Heart left ventricle (tissue), 13 donors: Measurements from ENCODE around the gene DNM3.

Experiments
- POLR2A ChIP-seq, 2 donors: fragments of 450-650 bp; IDR thresholded peaks; one replicate each; pipeline ENCODE4 v1.6.1; 2017; ENCODE audit warnings: antibody characterized with exemption in 2 of 2, mild to moderate bottlenecking in 2 of 2, moderate library complexity in 2 of 2
- TF ChIP-seq, protein P1 (sequence below), 12 donors: fragments of 200-600 bp; sonication (generic) in 4 of 12; IDR thresholded peaks; one replicate each; pipeline versions ENCODE4 v1.5.0 to v1.8.0; 2018 to 2022; ENCODE audit warnings: antibody characterized with exemption in 12 of 12, mild to moderate bottlenecking in 5 of 12
- donor health status: ischemic (EF 13 %, LVEDD 7.1; RV severe dilation, severe dysfunction).
- donor health status: DM: no; HTN: yes; CAD: no.
- donor health status: DM: no; HTN: no; CAD: no.
- donor health status: ischemic (EF 25% LVEDD 6.9; RV normal size, moderate dysfunction).
- donor health status: ischemic (EF 25% LVEDD 5.7; RV mildly dilated, moderate dysfunction).
- donor health status: ischemic (EF 35%, LVEDD 5.7; RV mildly dilated, moderate dysfunction).
- donor health status: nonischemic (EF 11% LVEDD 7.7; RV severe dilation, severe dysfunction).
- donor health status: DM: yes; HTN: yes; CAD: no.
- donor health status: PGD.
- donor health status: ischemic (EF 29% LVEDD 5.4; RV normal size, mild dysfunction).
- donor health status: nonischemic (EF 23%, LVEDD 6.1; RV moderate dilation, normal function).

DNA sequence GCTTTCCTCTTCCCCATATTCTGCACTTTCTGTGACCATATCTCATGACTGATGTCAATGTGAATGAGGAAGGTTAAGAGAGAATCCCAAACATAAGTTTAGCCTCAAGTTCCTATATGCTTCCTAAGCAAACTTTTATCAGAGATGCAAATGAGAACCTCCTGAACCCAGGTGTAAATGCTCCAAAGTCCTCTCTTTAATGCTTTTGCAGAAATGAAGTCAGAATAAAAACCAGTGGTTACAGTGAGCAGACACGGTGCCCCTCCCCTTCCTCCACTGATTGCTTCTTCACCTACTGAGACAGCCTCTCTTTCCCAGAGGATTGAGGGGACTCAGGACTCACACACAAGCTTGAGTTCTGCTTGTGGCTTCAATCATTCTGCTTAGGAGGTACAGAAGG is 614.2 kb downstream of the DNM3 start:
- TF ChIP-seq, protein P1, sequence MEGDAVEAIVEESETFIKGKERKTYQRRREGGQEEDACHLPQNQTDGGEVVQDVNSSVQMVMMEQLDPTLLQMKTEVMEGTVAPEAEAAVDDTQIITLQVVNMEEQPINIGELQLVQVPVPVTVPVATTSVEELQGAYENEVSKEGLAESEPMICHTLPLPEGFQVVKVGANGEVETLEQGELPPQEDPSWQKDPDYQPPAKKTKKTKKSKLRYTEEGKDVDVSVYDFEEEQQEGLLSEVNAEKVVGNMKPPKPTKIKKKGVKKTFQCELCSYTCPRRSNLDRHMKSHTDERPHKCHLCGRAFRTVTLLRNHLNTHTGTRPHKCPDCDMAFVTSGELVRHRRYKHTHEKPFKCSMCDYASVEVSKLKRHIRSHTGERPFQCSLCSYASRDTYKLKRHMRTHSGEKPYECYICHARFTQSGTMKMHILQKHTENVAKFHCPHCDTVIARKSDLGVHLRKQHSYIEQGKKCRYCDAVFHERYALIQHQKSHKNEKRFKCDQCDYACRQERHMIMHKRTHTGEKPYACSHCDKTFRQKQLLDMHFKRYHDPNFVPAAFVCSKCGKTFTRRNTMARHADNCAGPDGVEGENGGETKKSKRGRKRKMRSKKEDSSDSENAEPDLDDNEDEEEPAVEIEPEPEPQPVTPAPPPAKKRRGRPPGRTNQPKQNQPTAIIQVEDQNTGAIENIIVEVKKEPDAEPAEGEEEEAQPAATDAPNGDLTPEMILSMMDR (IDR thresholded peaks at IDR 0.05) = no peak
- TF ChIP-seq POLR2A (IDR thresholded peaks at IDR 0.05) = no peak
